Sciatic nerve (tissue), 2 donors: ENCODE data around the gene FBXL16. TPM values are rescaled to one million over a fixed set of nuclear protein-coding genes. Genes with fewer than 3 reads are reported as not detected.
A peak's percentile ranks its signal among the peaks of the same experiment; 100 is the strongest.
"Not testable (repeated sequence)": the region's sequence is repeated elsewhere in the genome, so short reads cannot be mapped to it uniquely, and the experiment has no call there.

Source experiments
- ATAC-seq: fragments of 200-7000 bp; cut with Tn5 transposase; one replicate; pipeline ENCODE4 v1.9.1; 2020; ENCODE audit warnings: mild to moderate bottlenecking, moderate library complexity
- DNase-seq: peaks from one replicate; pipeline ENCODE4 v3.0.0-alpha.2; 2020; ENCODE audit warnings: low spot score
- intact Hi-C: fragments of 100-400 bp; cut with DNase I; formaldehyde crosslinking; loops from one replicate; pipeline ENCODE4 v1.14.2; 2022
- total RNA-seq: library from RNA; stranded (reverse); fragmentation: NEBNext Ultra II Directional; extraction: Animal tissue kit (Norgen Biotek cat#: 25700); gene quantifications from one replicate; pipeline ENCODE4 v1.2.1, GENCODE V29; 2021
- donor health status: DM: no; HTN: no; CAD: no.
- donor health status: DM: no; HTN: no; CAD: no.

FBXL16 gene
- total RNA-seq, 1 donor from 2014 or later = 6.5 TPM

DNA sequence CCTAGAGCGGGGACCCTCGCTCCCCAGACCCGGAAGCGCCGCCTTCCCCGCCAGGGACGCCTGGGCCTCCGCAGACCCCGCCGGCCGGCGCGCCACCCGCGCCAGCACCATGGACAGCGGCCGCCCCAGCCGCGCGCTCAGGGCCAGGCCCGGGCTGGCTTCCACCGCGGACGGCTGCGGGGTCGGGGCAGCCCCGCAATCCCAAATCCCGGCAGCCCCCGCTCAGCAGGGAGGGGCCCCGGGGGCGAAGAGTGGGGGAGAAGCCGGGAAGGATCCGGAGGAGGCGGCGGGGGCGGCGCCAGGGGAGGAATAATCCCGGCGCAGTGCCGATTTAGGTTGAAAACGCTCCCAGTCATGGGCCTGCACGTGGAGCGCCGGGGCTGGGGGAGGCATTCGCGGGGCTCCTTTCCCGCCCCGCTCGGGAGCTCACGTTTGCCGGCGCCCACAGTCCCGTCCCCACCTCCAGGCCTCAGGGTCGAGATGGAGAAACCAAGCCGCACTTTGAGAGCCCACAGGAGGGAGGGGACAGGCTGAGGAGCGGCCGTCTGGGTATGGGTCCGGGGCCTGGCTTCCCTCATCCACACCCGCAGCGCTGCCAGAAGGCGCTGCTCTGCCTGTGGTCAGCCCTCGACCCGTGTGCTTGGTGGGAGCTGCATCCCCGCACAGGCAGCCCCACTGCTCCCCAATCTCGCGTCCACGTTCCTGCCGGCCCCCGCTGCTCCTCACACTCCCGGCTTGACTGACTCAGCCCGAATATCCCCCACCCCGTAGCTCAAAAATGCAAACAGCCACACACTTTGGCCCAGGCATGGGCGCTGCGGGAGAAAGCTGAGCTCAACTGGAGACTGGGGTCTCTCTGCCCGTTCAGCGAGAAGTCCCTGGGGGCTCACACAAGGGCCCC is 4.7 kb downstream of the FBXL16 start:
- intact Hi-C loops = no loop called here
- DNase-seq (no peak), ATAC-seq (no peak)

DNA sequence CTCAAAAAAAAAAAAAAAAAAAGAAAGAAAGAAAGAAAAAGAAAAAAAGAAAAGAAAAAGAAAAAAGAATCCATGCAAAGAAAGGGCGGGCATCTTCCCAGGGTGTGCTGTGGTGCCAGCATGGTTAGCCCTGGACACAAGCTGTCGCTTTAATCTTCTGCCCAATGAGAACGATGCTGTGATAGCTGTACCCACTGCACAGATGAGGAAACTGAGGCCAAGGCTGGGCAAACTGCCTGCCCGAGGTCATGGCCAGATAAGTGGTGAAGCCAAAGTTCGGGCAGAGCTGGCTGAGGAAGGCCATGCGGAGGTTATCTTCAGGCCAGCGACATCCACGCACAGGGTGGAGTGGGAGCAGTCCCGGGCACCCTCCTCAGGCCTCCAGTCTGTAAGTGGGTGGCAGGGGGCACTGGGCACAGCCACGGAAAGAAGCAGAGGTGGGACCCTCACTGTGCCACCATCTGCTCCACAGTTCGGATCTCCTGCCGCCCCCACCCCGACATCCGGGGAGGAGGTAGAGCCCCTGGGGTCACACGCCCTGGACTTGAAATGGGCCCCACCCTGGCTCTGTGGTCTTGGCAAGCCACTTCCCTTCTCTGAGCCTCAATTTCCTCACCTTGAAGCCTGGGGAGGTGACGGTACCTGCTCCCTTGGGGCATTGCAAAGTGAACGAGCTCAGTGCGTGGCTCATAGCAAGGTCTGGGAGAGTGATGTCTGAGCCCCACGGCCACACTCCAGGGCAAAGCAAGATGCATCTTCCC is 6.5 kb downstream of the FBXL16 start:
- ATAC-seq (no peak), DNase-seq (no peak)
- intact Hi-C loops = no loop called here

DNA sequence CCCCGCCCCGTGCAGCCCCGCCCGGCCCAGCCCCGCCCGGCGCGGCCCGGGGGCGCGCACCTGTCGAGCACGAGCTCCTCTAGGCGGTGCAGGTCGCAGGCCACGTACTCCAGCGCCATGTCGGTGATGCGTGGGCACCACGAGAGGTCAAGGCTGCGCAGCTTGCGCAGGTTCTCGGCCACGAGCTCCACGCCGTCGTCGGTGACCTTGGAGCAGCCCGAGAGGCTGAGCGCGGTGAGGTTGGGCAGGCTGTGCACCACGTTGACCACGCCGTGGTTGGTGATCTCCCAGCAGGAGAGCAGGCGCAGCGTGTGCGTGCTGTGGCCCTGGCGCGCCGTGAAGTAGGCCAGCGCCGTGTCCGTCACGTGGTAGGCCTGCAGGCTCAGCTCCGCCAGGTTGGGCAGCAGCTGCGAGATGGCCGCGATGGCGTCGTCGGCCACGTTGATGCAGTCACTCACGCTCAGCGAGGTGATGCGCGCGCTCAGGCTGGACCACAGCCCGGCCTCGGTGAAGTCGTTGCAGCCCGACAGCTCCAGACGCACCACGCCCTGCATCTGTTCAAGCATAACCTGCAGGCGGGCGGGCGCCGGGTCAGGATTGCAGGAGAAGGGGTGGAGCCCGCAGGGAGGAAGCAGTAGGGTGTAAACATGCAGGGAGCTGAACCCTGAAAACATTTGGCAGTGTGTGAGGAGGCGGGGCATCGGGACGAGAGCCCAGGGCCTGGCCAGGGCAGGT is 10.1 kb downstream of the FBXL16 start:
- DNase-seq = no peak
- no peak for ATAC-seq
- intact Hi-C loops = no loop called here

DNA sequence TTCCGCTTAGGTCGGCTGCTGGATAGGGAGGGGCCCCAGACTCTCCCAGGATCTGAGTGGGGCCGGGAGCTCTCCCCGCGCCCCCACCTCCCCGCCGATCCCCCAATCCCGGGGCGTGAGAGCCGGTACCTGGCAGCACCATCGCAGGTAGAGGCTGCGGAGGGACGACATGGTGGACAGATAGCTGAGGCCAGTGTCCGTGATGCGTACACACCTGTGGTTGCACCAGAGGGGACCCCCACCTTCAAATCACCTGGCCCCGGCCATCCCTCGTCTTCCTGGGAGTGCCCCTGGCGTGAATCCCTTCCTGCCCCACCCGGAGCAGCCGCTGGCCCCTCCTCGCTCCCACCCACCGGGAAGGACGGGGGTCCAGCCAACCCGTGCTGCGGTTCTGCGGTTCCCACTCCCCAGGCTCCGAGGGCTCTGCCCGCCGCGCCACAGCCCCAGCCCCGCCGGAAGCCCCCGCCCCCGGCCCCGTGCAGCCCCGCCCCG is 10.7 kb downstream of the FBXL16 start:
- intact Hi-C loops = no loop called here
- DNase-seq (no peak), ATAC-seq (no peak)

DNA sequence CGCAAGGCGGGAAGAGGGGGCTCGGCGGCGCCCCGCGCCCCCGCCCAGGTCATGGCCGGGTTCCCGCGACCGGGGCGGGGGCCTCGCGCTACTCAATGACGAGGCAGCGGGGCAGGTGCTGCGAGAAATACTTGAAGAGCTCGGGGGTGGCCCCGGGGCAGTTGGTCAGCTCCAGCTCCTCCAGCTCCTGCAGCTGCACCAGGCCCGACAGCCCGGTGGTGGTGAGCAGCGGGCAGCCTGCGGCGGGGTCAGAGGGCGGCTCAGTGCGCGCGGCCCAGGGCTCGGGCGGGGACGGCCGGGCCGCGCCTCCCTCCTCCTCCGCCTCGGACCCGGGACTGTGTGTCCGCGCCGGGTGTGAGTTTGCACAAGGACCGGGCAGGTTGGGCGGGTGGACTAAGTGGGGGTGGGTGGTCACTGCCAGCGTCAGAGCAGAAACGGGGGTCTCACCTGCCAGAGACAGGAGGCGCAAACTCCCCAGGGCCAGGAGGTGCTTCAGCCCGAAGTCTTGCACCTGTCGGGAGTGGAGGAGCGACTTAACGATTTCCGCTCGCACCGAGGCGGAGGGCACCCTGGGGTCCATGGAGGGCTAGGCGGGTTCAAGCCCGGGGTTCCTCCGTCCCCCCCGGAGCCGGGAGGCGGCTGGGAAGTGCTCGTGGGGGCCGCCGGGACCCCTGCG is 11.3 kb downstream of the FBXL16 start:
- DNase-seq = no peak
- intact Hi-C loops = no loop called here
- no peak for ATAC-seq

DNA sequence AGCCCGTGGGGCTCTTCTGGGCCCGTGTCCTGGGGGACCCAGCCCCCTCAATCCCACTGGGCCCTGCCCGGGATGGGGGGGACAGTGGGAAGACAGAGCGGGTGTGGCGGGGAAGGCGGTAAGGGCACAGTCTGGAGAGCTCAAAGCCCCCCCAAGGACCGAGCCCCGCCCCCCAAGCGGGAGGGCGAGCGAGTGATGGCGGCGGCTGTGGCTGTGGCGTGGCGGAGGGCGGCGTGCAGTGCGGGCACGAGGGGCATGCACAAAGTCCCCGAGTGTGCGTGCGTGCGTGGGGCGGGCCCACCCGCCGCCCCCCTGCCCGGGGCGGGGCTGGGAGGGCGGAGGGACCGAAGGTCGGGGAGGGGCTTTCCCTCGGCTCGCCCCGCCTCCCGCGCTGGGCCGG is 11.8 kb downstream of the FBXL16 start:
- ATAC-seq (no peak), DNase-seq (no peak)
- intact Hi-C loops = no loop called here

DNA sequence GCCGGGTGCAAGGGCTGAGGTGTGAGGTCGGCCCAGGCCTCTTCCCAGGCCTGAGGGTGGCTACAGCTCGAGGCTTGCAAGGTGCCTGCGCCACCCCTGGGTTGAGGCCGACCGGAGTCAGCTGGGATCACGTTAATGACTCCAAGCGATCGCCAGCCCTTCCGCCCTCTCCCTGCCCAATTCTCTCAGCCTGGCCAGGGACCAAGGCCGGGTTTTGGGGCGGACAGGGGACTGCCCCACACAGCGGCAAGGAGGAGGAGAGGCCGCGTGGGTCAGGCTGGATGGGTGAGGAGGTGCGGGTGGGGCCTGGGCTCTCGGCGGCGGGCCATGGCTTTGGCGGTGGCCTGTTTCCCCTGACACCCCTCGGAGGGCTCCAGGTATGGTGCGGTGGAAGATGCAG is 12.2 kb downstream of the FBXL16 start:
- DNase-seq = no peak
- intact Hi-C loops = no loop called here
- ATAC-seq = no peak

DNA sequence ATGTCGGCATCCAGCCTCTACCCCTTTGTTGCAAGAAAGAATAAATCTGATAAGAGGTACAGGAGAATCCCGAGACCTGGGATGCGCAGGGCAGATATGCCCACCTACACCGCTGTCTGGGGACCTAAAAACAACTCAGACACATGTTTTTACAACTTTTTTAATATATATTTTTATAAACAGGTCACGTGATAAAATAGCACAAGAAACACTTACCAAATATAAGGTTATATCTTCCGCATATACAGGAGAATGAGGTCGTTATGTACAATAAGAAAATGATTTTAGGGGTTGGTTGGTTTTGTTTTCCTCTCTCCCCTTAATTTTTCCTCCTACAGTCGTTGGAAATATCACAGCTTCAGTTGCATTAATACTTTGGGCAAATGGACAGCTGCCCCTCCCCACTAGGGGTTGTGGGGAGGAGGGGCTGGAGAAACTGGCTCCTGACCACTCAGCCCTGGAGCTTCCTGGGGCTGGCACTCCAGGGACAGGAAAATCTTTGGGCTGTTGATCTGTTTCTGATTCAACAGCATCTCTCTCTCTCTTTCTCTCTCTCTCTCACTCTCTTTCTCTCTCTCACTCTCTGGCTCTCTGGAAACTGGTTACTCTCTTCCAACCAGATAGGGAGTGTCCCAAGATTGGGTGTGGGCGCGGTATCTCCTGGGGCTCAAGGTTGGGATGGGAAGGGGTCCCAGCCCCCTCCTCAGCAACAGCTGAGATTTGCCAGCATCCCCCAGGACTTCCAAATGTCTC is 13.1 kb downstream of the FBXL16 start:
- DNase-seq (no peak), ATAC-seq (no peak)
- intact Hi-C loops = no loop called here

DNA sequence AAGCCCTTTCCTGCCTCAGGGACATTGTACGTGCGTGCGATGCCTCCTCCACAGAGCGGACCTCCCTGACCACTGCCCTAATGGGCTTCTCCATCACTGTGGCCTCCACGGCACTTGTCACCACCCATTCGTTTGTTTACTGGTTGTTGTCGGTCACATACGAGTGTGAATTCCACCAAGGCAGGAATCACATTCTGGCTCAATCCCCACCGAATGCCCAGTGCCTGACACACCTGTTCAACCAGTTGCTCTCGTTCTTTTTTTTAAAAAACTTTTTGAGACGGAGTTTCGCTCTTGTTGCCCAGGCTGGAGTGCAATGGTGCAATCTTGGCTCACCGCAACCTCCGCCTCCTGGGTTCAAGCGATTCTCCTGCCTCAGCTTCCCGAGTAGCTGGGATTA is 14.4 kb downstream of the FBXL16 start:
- DNase-seq, ATAC-seq, intact Hi-C loops: not testable (repeated sequence)

DNA sequence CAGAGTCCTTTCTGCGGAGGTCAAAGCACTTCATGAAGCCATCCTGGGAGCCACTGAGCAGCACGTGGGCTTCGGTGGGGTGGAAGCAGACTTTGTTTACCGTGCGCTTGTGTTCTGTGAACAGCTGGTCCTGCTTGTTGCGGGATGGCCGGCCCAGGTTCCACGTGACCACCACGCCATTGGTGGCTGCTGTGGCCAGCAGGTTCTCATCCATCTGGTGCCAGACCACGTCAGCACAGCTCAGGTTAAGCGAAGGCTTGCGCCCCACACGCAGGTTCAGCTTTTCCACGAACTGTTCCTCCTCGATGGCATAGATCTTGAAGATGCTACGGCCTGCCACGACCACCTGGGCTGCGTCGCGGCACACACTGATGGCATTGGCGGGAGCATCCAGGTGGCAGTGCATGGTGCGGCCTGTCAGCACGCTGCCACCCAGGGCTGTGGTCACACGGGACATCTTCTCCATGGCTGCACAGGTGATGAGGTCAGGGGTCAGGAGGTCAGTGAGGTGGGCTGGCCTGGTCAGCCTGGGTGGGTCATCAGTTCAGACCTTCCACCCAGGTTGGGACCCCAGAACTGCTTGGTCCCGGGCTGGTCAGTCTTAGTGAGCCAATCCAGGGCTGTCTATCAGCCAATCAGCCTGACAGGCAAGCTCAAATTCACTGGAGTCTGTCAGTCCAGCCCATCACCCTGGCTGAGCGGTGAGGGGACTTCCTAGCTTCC is 16.3 kb downstream of the FBXL16 start:
- ATAC-seq = no peak
- no peak for DNase-seq
- intact Hi-C loops = no loop called here

DNA sequence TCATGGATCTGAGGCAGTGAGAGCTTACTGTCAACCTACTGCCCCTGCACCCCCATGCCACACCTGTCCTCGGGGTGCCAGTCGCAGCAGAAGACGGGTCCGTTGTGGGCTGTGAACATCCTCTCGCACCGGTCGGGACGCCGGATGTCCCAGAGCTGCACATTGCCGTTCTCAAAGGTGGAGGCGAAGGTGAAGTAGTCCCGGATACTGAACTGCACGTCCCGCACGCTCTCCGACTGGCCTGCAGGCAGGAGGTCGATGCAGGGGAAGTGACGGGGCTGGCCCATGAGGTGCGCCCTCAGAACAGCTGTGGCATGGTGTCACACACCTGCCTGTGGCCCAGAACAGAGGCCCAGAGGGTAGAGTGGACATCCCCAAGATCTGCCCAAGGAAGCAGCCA is 18.1 kb downstream of the FBXL16 start:
- no peak for DNase-seq
- ATAC-seq = no peak
- intact Hi-C loops = no loop called here

DNA sequence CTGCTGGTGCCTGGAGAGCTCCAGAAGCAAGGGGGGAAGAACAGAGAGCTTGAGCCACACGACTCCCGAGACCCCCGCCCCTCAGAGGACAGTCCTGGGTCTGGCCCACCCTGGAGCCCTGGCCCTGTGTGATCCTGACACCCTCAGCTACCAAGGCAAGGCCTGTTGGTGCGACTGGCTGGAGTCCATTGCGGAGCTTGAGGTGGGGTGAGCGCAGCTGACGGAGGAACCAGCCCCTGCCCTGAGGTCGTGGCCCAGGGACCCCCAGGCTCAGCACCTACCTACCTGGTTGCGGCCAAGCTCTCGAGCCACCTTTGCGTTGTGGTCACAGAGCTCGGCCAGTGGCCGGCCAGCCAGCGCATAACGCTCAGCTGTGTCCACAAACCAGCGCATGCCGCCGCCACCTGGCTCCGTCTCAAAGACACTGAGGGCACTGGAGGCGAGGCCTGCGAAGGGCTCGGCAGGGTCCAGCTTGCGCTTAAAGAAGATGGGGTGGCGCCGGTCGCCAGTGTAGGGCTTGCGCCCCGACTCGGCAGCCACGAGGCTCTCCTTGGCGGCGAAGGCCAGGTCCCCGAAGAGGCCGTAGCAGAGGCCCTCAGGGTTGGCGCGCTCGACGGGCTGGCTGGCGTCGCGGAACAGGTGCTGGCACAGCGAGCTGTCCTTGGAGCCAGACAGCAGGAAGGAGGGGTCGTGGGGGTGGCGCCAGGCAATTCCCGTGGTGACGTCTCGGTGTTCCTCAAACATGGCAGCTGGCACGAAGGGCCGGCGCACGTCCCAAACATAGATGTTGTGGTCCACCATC is 18.9 kb downstream of the FBXL16 start:
- DNase-seq (no peak), ATAC-seq (no peak)
- intact Hi-C loops = no loop called here

DNA sequence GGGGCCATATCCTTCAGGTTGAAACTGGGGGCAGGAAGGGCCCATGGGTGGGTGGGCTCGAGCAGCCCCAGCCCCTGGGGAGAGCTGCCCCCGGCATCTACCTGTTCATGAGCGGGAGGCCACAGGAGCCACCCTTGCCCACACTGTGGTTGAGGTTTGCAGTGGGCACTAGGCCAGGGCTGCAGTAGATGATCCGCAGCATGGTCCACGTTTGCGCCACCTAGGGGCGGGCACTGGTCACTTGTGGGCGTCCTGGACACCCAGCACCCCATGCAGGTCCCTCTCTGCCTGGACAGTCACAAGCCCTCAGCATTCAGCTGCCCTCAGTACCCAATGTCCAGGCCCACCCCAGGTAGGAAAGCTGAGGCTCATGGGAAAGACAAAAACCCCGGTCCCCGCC is 19.6 kb downstream of the FBXL16 start:
- DNase-seq (no peak), ATAC-seq (no peak)
- intact Hi-C loops = no loop called here

DNA sequence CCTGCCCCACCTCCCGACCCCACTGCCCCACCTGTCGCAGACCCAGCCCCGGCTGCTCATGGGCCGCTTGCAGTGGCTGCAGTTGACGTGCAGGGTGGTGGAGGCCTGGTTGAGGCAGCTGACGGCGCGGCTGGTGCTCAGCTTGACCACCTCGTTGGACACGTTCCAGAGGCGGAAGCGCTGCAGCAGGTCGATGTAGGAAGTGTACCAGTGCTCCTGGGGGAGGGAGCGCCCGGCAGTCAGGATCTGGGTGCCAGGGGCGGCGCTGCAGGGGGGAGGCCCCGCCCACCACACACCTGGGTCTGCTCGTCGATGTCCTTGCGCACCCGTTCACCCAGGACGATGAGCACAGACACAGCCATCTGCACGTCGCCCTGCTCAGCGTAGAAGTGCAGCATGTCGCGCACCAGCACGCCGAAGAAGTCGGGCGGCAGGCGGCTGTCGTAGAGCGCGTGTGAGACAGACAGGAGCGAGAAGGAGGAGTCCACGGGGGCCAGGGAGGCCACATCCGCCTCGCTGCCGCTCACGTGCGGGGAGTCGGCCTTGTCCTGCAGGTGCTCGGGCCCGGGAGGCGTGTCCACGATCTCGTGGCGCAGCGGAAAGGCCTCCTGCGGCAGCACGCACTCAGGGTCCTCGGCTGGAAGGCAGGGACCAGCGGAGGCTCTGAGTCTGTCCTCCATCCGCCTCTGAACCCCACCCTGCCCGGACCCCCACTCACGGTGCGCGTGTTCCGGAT is 20.5 kb downstream of the FBXL16 start:
- intact Hi-C loops = no loop called here
- no peak for DNase-seq
- no peak for ATAC-seq

DNA sequence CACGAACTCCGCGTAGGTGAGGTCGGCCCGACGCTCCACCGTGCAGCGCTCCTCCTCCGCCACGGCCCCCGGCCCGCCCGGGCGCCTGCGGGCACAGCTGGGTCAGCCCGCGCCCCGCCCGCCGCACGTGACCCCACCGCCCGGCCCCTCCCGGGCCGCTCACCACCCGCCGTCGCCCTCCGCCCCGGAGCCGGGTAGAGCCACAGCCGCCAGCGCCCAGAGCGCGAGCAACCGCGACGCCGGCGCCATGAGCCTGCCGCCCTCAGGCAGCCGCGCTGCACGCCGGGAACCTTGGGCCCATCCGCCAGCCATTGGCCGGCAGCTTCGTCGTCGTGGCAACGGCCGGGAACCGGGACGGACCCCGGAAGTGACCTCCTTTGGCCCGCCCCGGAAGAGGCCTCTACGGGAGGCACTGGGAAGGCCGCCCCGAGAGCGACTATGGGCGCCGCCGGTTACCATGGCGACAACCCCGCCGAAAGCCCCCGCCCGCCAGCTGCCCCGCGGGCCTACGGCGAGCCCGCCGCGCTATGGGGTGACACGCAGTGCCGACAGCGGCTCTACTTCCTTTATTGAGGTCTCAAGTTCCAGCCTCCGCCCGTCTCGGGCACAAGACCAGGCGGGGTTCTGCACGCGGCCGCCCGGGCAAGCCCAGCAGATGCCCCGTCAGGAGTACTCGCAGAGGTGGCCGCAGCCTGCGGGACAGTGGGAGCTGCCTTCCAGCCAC is 21.4 kb downstream of the FBXL16 start, which contains the start of gene JMJD8:
JMJD8 (minus strand) TSS at position 264 of the 724 bp plus-strand sequence; CDS start at position 249, 15 bp downstream.
- ATAC-seq (peak; percentile 84), DNase-seq (peak; percentile 99)
- intact Hi-C loops = no loop called here
